ENCODE data around the gene CTBP1.

DNA sequence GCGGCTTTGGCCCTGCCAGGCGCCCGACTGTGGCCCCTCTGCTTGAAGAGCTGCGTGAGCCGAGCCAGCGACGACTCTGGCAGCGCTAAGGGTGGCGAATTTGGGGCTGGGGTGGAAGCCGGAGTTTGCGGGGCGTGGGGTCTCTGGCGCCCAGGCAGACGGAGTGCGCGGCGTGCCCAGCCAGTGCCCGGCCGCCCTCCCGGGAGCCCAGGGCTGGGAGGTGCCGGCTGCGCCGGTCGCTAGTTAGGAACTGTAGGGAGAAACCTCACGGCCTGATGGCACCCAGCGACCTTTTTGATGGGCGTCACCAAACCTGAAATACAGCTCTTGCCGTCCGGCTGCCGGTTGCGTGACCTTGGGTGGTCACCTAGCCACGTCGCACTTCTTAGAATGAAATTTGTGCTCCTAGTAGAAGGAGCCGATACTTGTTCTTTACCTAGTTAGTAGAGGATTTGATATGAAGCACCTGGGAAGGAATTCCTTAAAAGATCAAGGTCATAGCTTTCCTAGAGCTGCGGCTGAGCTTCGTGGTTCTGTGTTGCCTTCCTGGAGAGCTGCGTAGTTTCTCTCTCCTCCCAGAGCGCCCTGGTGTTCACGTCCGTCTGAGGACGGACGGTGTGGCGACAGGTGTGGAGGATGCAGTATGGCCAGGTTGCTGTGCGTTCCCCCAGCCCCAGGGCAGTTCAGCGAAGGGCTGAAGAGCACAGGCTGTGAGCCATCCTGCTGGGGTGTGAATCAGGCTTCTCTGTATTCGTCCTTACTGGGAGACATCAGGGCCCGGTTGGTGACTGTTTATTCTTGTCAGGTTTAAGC is 41.4 kb upstream of the CTBP1 start:
- TF ChIP-seq, protein P1, sequence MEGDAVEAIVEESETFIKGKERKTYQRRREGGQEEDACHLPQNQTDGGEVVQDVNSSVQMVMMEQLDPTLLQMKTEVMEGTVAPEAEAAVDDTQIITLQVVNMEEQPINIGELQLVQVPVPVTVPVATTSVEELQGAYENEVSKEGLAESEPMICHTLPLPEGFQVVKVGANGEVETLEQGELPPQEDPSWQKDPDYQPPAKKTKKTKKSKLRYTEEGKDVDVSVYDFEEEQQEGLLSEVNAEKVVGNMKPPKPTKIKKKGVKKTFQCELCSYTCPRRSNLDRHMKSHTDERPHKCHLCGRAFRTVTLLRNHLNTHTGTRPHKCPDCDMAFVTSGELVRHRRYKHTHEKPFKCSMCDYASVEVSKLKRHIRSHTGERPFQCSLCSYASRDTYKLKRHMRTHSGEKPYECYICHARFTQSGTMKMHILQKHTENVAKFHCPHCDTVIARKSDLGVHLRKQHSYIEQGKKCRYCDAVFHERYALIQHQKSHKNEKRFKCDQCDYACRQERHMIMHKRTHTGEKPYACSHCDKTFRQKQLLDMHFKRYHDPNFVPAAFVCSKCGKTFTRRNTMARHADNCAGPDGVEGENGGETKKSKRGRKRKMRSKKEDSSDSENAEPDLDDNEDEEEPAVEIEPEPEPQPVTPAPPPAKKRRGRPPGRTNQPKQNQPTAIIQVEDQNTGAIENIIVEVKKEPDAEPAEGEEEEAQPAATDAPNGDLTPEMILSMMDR (conservative IDR thresholded peaks at IDR 0.05 in 1 of 2, IDR thresholded peaks at IDR 0.05 in 1 of 2; ENCODE audit: extremely low read depth in 1 of 2, insufficient read depth in 1 of 2, low read depth in 1 of 2, low read length in 2 of 2): no peak
- TF ChIP-seq EZH2 (IDR thresholded peaks at IDR 0.05; ENCODE audit: borderline replicate concordance, low read length): no peak
